Endothelial cell of umbilical vein (primary cell): ENCODE measurements around the gene PLXNA4. TPM values are rescaled to one million over a fixed set of nuclear protein-coding genes. Genes with fewer than 3 reads are reported as not detected.

ENCODE experiments used
- BruUV-seq: library from RNA; stranded (reverse); fragments of 400-500 nt; replicated peaks from 2 replicates; lab custom pipeline; 2021; lab: Mats Ljungman, UMichigan
- CTCF ChIA-PET: fragments of 300-600, 350-600 bp; sonication (Branson Sonifier 250); formaldehyde crosslinking; loops from one replicate; lab custom pipeline; 2021; ENCODE audit warnings: antibody characterized with exemption, inconsistent platforms; lab: Charles Lee
- POLR2A ChIA-PET: fragments of 300-600, 350-600 bp; sonication (Branson Sonifier 250); formaldehyde crosslinking; loops from one replicate; lab custom pipeline; 2021; ENCODE audit warnings: antibody characterized with exemption, inconsistent platforms; lab: Charles Lee
- DNase-seq: peaks from one replicate; pipeline ENCODE4 v3.0.0-alpha.2; 2011; ENCODE audit warnings: low read depth, low spot score
- FAIRE-seq: peaks from 2 replicates; lab custom pipeline; 2011; peaks lifted over from hg19 to GRCh38; lab: Jason Lieb, UNC
- H2AFZ ChIP-seq: 2 replicates; pipeline ENCODE4 v1.6.0; 2012; ENCODE audit warnings: low read depth, low read length, control low read depth, inconsistent platforms
- H3K27ac ChIP-seq: 2 replicates; pipeline ENCODE4 v1.5.1; 2011; ENCODE audit warnings: low read depth, mild to moderate bottlenecking, control low read depth, low read length, moderate library complexity; ENCODE audit not compliant: insufficient read depth
- H3K27me3 ChIP-seq, 2 experiments: 2 replicates each; pipeline versions ENCODE4 v1.6.0 to v1.6.1; 2011; ENCODE audit warnings: low read length in 2 of 2, mixed read lengths in 1 of 2; ENCODE audit not compliant: control insufficient read depth in 2 of 2, insufficient read depth in 2 of 2
- H3K36me3 ChIP-seq, 2 experiments: 2 replicates in 1 of 2; 3 replicates in 1 of 2; pipeline ENCODE4 v1.5.1; 2011; ENCODE audit warnings: low read length in 2 of 2, mild to moderate bottlenecking in 1 of 2, moderate library complexity in 1 of 2; ENCODE audit not compliant: control insufficient read depth in 2 of 2, insufficient read depth in 2 of 2; ENCODE audit errors: extremely low read depth in 1 of 2
- H3K4me1 ChIP-seq: 3 replicates; pipeline ENCODE4 v1.5.1; 2011; ENCODE audit warnings: mild to moderate bottlenecking, low read length; ENCODE audit not compliant: control insufficient read depth, insufficient read depth; ENCODE audit errors: extremely low read depth
- H3K4me2 ChIP-seq: 2 replicates; pipeline ENCODE4 v1.6.1; 2011; ENCODE audit warnings: low read length, control low read depth, mixed read lengths; ENCODE audit not compliant: insufficient read depth
- H3K4me3 ChIP-seq, 3 experiments: fragments of 200-600 bp in 1 of 3; sonication (generic), shearing (Covaris generic) in 1 of 3; replicated peaks in 1 of 3; 2 replicates each; pipeline ENCODE4 v1.5.1; 2011 to 2016; ENCODE audit warnings: control low read depth in 3 of 3, low read length in 3 of 3, mild to moderate bottlenecking in 2 of 3, inconsistent platforms in 1 of 3, low read depth in 1 of 3, moderate library complexity in 1 of 3; ENCODE audit not compliant: insufficient read depth in 1 of 3
- H3K79me2 ChIP-seq: 2 replicates; pipeline ENCODE4 v1.6.0; 2012; ENCODE audit warnings: low read length, inconsistent platforms; ENCODE audit not compliant: control insufficient read depth, insufficient read depth
- H3K9ac ChIP-seq: replicated peaks from 2 replicates; pipeline ENCODE3; 2011; ENCODE audit warnings: low read length, control low read depth; ENCODE audit not compliant: insufficient read depth; ENCODE audit errors: extremely low read depth
- H3K9me1 ChIP-seq: replicated peaks from 3 replicates; pipeline ENCODE4 v1.6.0; 2011; ENCODE audit warnings: mild to moderate bottlenecking, low read length; ENCODE audit not compliant: control insufficient read depth, insufficient read depth; ENCODE audit errors: extremely low read depth
- H3K9me3 ChIP-seq: replicated peaks from 2 replicates; pipeline ENCODE4 v1.5.1; 2012; ENCODE audit warnings: low read length, inconsistent platforms; ENCODE audit not compliant: control insufficient read depth, insufficient read depth
- H4K20me1 ChIP-seq: replicated peaks from 2 replicates; pipeline ENCODE3; 2011; ENCODE audit warnings: mild to moderate bottlenecking, low read length; ENCODE audit not compliant: control insufficient read depth, insufficient read depth; ENCODE audit errors: extremely low read depth
- CTCF ChIP-seq, 2 donors: IDR thresholded peaks; 1 replicate in 1 of 2; 2 replicates in 1 of 2; pipeline ENCODE4 v1.5.1; 2011; ENCODE audit warnings: low read length in 2 of 2, mild to moderate bottlenecking in 2 of 2, moderate library complexity in 2 of 2, control low read depth in 1 of 2, inconsistent platforms in 1 of 2, low read depth in 1 of 2; ENCODE audit not compliant: insufficient read depth in 1 of 2; ENCODE audit errors: extremely low read depth in 1 of 2
- EZH2 ChIP-seq: IDR thresholded peaks from 2 replicates; pipeline ENCODE4 v1.6.1; 2012; ENCODE audit warnings: borderline replicate concordance, low read depth, mild to moderate bottlenecking, moderate library complexity, low read length, inconsistent platforms; ENCODE audit not compliant: severe bottlenecking
- FOS ChIP-seq: IDR thresholded peaks from 2 replicates; pipeline ENCODE4 v1.6.1; 2011; ENCODE audit warnings: mild to moderate bottlenecking, low read length, moderate library complexity, borderline replicate concordance; ENCODE audit not compliant: insufficient read depth
- GATA2 ChIP-seq: IDR thresholded peaks from 2 replicates; pipeline ENCODE4 v1.7.0; 2011; ENCODE audit warnings: low read depth, mild to moderate bottlenecking, moderate library complexity, mixed read lengths, low read length; ENCODE audit not compliant: insufficient read length, insufficient read depth
- JUN ChIP-seq: IDR thresholded peaks from 2 replicates; pipeline ENCODE4 v1.6.1; 2011; ENCODE audit warnings: borderline replicate concordance, low read depth; ENCODE audit not compliant: insufficient read length, insufficient read depth
- MAX ChIP-seq: IDR thresholded peaks from 2 replicates; pipeline ENCODE4 v1.6.1; 2011; ENCODE audit not compliant: insufficient read depth, insufficient read length
- MYC ChIP-seq: IDR thresholded peaks from one replicate; pipeline ENCODE4 v1.6.1; 2011; ENCODE audit warnings: mild to moderate bottlenecking, low read depth, low read length
- POLR2A ChIP-seq: IDR thresholded peaks from 2 replicates; pipeline ENCODE4 v1.6.1; 2012; ENCODE audit warnings: low read depth, mild to moderate bottlenecking, control low read depth, low read length
- POLR2AphosphoS5 ChIP-seq: IDR thresholded peaks from 2 replicates; pipeline ENCODE4 v1.6.1; 2012; ENCODE audit warnings: low read depth, mild to moderate bottlenecking, control low read depth, low read length, moderate library complexity; ENCODE audit not compliant: insufficient read depth
- dilution Hi-C: fragments of 300-500 bp; cut with MboI; formaldehyde crosslinking; loops from one replicate; pipeline ENCODE4 v1.15.0; 2019; ENCODE audit warnings: low sequenced_read_pairs; ENCODE audit not compliant: extremely low pct_ligation_motif_present
- intact Hi-C: fragments of 100-400 bp; cut with micrococcal nuclease; formaldehyde crosslinking; loops from one replicate; pipeline ENCODE4 v1.10.0; 2022
- polyA plus RNA-seq, 4 experiments: library from polyadenylated mRNA; depleted of rRNA in 3 of 4; stranded (reverse) in 3 of 4; unstranded in 1 of 4; fragments of >200 nt; gene quantifications; 2 replicates each; pipeline versions ENCODE4 v1.2.1 to v1.2.3, GENCODE V29; 2011 to 2012; ENCODE audit warnings: missing spikeins in 1 of 4
- total RNA-seq: library from RNA; stranded (reverse); gene quantifications from 2 replicates; pipeline ENCODE4 v1.2.3, GENCODE V29; 2021

PLXNA4 gene
- total and polyA plus RNA-seq, 2 donors (not counting 3 experiments of a cell fraction or from before 2014, with no cell fraction given): 12.1 to 20.4 TPM

GRCh38 chr7:132601783-132602182 is 25.5 kb upstream of the PLXNA4 start:
- Histone ChIP-seq H3K9me3 (no peaks in the 10 kb centered on the region), H3K27ac (no peak overlapping the region), H3K4me2 (no peak overlapping the region), H2AFZ (no peak overlapping the region), H3K4me1 (no peaks in the 10 kb centered on the region), H3K36me3 (no peaks in the 10 kb centered on the region), H3K9me1 (no peaks in the 10 kb centered on the region), H3K27me3 (peaks cover 19 to 30% of the 10 kb centered on the region in 2 experiments), H3K79me2 (no peaks in the 10 kb centered on the region), H3K4me3 (no peak overlapping the region), H3K9ac (no peak overlapping the region), H4K20me1 (no peaks in the 10 kb centered on the region)
- ChIA-PET POLR2A (no interaction called here), CTCF (interaction anchor here (0.8 to 1.7 kb wide), 3 partner anchors 12 to 283 kb away, joined by 3 to 4 read pairs (median 3); no protein-coding TSS in a partner anchor)
- FAIRE-seq (peak; percentile 24), DNase-seq (no peak)
- dilution Hi-C loops: no loop called here
- BruUV-seq: no TSS peak
- intact Hi-C loops: no loop called here
- TF ChIP-seq POLR2A (no peak), JUN (no peak), MAX (no peak), CTCF (IDR thresholded peaks at IDR 0.05; ENCODE audit: extremely low read depth in 1 of 2, insufficient read depth in 1 of 2, low read depth in 1 of 2, low read length in 2 of 2) (no peak), POLR2AphosphoS5 (no peak), MYC (no peak), EZH2 (no peak), GATA2 (no peak), FOS (no peak)
